Neural crest cell (in vitro differentiated cells): ENCODE measurements around the gene ELMO1. TPM values are rescaled to one million over a fixed set of nuclear protein-coding genes. Genes with fewer than 3 reads are reported as not detected.

Source experiments
- DNase-seq: peaks from one replicate; pipeline ENCODE4 v3.0.0; 2021; ENCODE audit warnings: low read depth, mixed read lengths, low spot score
- H3K27ac Mint-ChIP-seq: one replicate; pipeline ENCODE4 v1.8.0; 2021; ENCODE audit warnings: mild to moderate bottlenecking, mixed read lengths; ENCODE audit not compliant: unreplicated experiment
- H3K27me3 Mint-ChIP-seq: 2 replicates; pipeline ENCODE4 v1.8.0; 2021; ENCODE audit warnings: low read depth, mild to moderate bottlenecking, mixed read lengths
- H3K36me3 Mint-ChIP-seq: 2 replicates; pipeline ENCODE4 v1.8.0; 2021; ENCODE audit warnings: low read depth, mild to moderate bottlenecking, mixed read lengths
- H3K4me1 Mint-ChIP-seq: 2 replicates; pipeline ENCODE4 v1.8.0; 2021; ENCODE audit warnings: mixed read lengths
- H3K4me3 Mint-ChIP-seq: one replicate; pipeline ENCODE4 v1.8.0; 2021; ENCODE audit warnings: mild to moderate bottlenecking, mixed read lengths
- H3K9me3 Mint-ChIP-seq: 2 replicates; pipeline ENCODE4 v1.8.0; 2021; ENCODE audit warnings: mixed read lengths
- CTCF ChIP-seq: fragments of 200-600 bp; sonication (generic); conservative IDR thresholded peaks from 2 replicates; pipeline ENCODE4 v1.5.0; 2021; ENCODE audit warnings: antibody characterized with exemption, mild to moderate bottlenecking
- total RNA-seq: library from RNA; stranded (reverse); gene quantifications from 2 replicates; pipeline ENCODE4 v1.2.1, GENCODE V29; 2021

ELMO1 gene
- total RNA-seq, 1 donor from 2014 or later = 7.4 TPM

GRCh38 chr7:37187179-37187578 is 261.5 kb downstream of the ELMO1 start:
- H3K4me1 Mint-ChIP-seq = no peaks in the 10 kb centered on the region
- DNase-seq = no peak
- H3K9me3 Mint-ChIP-seq = no peaks in the 10 kb centered on the region
- H3K4me3 Mint-ChIP-seq = no peak overlapping the region
- no peak for TF ChIP-seq CTCF
- no peak overlapping the region for H3K27ac Mint-ChIP-seq
- no peaks in the 10 kb centered on the region for H3K36me3 Mint-ChIP-seq
- no peaks in the 10 kb centered on the region for H3K27me3 Mint-ChIP-seq

GRCh38 chr7:37186753-37187152 is 261.9 kb downstream of the ELMO1 start:
- DNase-seq = no peak
- no peak for TF ChIP-seq CTCF
- no peaks in the 10 kb centered on the region for H3K27me3 Mint-ChIP-seq
- H3K4me3 Mint-ChIP-seq = no peak overlapping the region
- H3K36me3 Mint-ChIP-seq = no peaks in the 10 kb centered on the region
- no peak overlapping the region for H3K27ac Mint-ChIP-seq
- no peaks in the 10 kb centered on the region for H3K4me1 Mint-ChIP-seq
- no peaks in the 10 kb centered on the region for H3K9me3 Mint-ChIP-seq

- H3K9me3 Mint-ChIP-seq = peaks cover 2% of the 10 kb centered on the region
- H3K36me3 Mint-ChIP-seq = no peaks in the 10 kb centered on the region
- H3K27ac Mint-ChIP-seq = no peak overlapping the region
- H3K4me3 Mint-ChIP-seq = no peak overlapping the region
- no peak for TF ChIP-seq CTCF
- no peaks in the 10 kb centered on the region for H3K27me3 Mint-ChIP-seq
- H3K4me1 Mint-ChIP-seq = peaks cover 6% of the 10 kb centered on the region
- DNase-seq = no peak
Observed at GRCh38 chr7:37181550-37181932, 267.1 kb downstream of the ELMO1 start.

GRCh38 chr7:37180828-37181549 is 267.7 kb downstream of the ELMO1 start:
- DNase-seq = no peak
- H3K36me3 Mint-ChIP-seq = no peaks in the 10 kb centered on the region
- H3K4me1 Mint-ChIP-seq = peaks cover 9% of the 10 kb centered on the region
- H3K27me3 Mint-ChIP-seq = no peaks in the 10 kb centered on the region
- no peak overlapping the region for H3K27ac Mint-ChIP-seq
- no peak overlapping the region for H3K4me3 Mint-ChIP-seq
- peaks cover 2% of the 10 kb centered on the region for H3K9me3 Mint-ChIP-seq
- TF ChIP-seq CTCF = no peak

- no peak for TF ChIP-seq CTCF
- H3K27ac Mint-ChIP-seq = no peak overlapping the region
- DNase-seq = no peak
- peaks cover 10% of the 10 kb centered on the region for H3K4me1 Mint-ChIP-seq
- peaks cover 2% of the 10 kb centered on the region for H3K9me3 Mint-ChIP-seq
- H3K4me3 Mint-ChIP-seq = no peak overlapping the region
- H3K27me3 Mint-ChIP-seq = no peaks in the 10 kb centered on the region
- no peaks in the 10 kb centered on the region for H3K36me3 Mint-ChIP-seq
Observed at GRCh38 chr7:37176079-37176478, 272.6 kb downstream of the ELMO1 start.
